GM12892 (cell line): ENCODE data around the gene SLC49A4.

Experiments used
- POLR2A ChIP-seq: IDR thresholded peaks from 2 replicates; pipeline ENCODE4 v1.6.1; 2011; ENCODE audit warnings: low read depth, low read length, control low read depth
- POLR2AphosphoS5 ChIP-seq: IDR thresholded peaks from 2 replicates; pipeline ENCODE4 v1.6.1; 2011; ENCODE audit warnings: low read depth, low read length, control low read depth
- TAF1 ChIP-seq: IDR thresholded peaks from 2 replicates; pipeline ENCODE4 v1.6.1; 2011; ENCODE audit warnings: low read depth, mild to moderate bottlenecking, control low read depth, low read length, borderline replicate concordance

DNA sequence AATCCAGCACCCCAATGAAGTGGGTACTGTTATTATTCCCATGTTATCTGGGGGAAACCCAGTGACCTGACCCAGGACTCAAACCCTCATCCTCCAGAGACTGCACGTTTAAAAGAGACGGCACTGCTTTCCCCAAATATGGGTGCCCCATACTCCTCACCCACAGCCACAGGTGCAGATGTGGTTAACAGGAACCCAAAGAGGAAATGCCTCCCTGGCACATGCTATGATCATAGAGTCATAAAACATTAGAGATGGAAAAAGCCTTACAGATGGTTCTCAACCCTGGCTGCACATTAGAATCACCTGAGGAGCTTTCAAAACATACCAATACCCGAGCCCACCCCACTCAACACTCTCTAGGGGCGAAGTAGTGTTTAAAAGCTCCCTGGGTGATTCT is 121.2 kb downstream of the SLC49A4 start:
- TF ChIP-seq POLR2A (no peak), TAF1 (no peak), POLR2AphosphoS5 (no peak)
